Prostate gland (tissue), 2 donors: ENCODE measurements around the gene SELE. TPM values are rescaled to one million over a fixed set of nuclear protein-coding genes. Genes with fewer than 3 reads are reported as not detected.

Source experiments
- DNase-seq: peaks from one replicate; pipeline ENCODE4 v3.0.0-alpha.2; 2019; ENCODE audit warnings: low spot score
- H3K27ac ChIP-seq, 2 donors: fragments of 200-600 bp; sonication (generic); 2 replicates each; pipeline ENCODE4 v1.5.1; 2017 to 2019
- H3K27me3 ChIP-seq: fragments of 200-600 bp; sonication (generic); replicated peaks from 2 replicates; pipeline ENCODE4 v1.5.1; 2019; ENCODE audit not compliant: insufficient read depth
- H3K36me3 ChIP-seq, 2 donors: fragments of 200-600 bp; sonication (generic); 1 replicate in 1 of 2; 2 replicates in 1 of 2; pipeline versions ENCODE4 v1.5.1 to v1.8.1; 2017 to 2019
- H3K4me1 ChIP-seq: fragments of 200-600 bp; sonication (generic); replicated peaks from 2 replicates; pipeline ENCODE4 v1.5.1; 2019
- H3K4me3 ChIP-seq, 2 donors: fragments of 200-600 bp; sonication (generic); 2 replicates each; pipeline ENCODE4 v1.5.1; 2017 to 2019
- H3K9me3 ChIP-seq: fragments of 200-600 bp; sonication (generic); 2 replicates; pipeline ENCODE4 v1.5.1; 2017
- CTCF ChIP-seq, 4 experiments: fragments of 200-600 bp in 2 of 4; fragments of 450-650 bp in 2 of 4; sonication (generic) in 2 of 4; IDR thresholded peaks; 1 replicate in 3 of 4; 2 replicates in 1 of 4; pipeline ENCODE4 v1.5.1; 2016 to 2019; ENCODE audit warnings: antibody characterized with exemption in 4 of 4, mild to moderate bottlenecking in 2 of 4, moderate library complexity in 2 of 4
- POLR2A ChIP-seq: fragments of 450-650 bp; IDR thresholded peaks from one replicate; pipeline ENCODE4 v1.6.1; 2016; ENCODE audit warnings: antibody characterized with exemption, mild to moderate bottlenecking
- POLR2AphosphoS5 ChIP-seq: sonication (generic); formaldehyde crosslinking; IDR thresholded peaks from one replicate; pipeline ENCODE4 v1.6.1; 2017; ENCODE audit warnings: antibody characterized with exemption
- WGBS: methylation state at CpG from one replicate; pipeline ENCODE4 v1.1.5; 2018; 5-methylcytosine and 5-hydroxymethylcytosine counted together
- intact Hi-C: fragments of 100-400 bp; cut with DNase I; formaldehyde crosslinking; loops from one replicate; pipeline ENCODE4 v1.14.2; 2022
- total RNA-seq, 2 donors: library from RNA; depleted of rRNA; stranded (reverse); fragments of >200 nt; gene quantifications; one replicate each; pipeline ENCODE4 v1.1.0, GENCODE V29; 2016

The SELE gene
- total RNA-seq, 2 donors from 2014 or later = 1.7 to 3.0 TPM

GRCh38 chr1:169696273-169697100 lies 37.4 kb downstream of the SELE start:
- WGBS = 65% methylated on average over 3 of the region's 3 CpGs
- Histone ChIP-seq H3K4me3 (no peak overlapping the region), H3K4me1 (no peaks in the 10 kb centered on the region), H3K27me3 (no peaks in the 10 kb centered on the region), H3K36me3 (no peaks in the 10 kb centered on the region), H3K27ac (no peak overlapping the region), H3K9me3 (no peaks in the 10 kb centered on the region)
- no peak for DNase-seq
- TF ChIP-seq POLR2AphosphoS5 (no peak), CTCF (IDR thresholded peaks at IDR 0.05) (no peak), POLR2A (no peak)
- intact Hi-C loops = no loop called here

- Histone ChIP-seq H3K36me3 (no peaks in the 10 kb centered on the region), H3K27ac (no peak overlapping the region), H3K27me3 (no peaks in the 10 kb centered on the region), H3K4me3 (no peak overlapping the region), H3K4me1 (no peaks in the 10 kb centered on the region), H3K9me3 (no peaks in the 10 kb centered on the region)
- TF ChIP-seq POLR2A = no peak
- TF ChIP-seq CTCF (IDR thresholded peaks at IDR 0.05) = no peak
- TF ChIP-seq POLR2AphosphoS5 = no peak
- DNase-seq = no peak
- intact Hi-C loops = no loop called here
- WGBS = 45% methylated on average over 5 of the region's 5 CpGs
These were observed 39.4 kb downstream of the SELE start for GRCh38 chr1:169694304-169695075.

GRCh38 chr1:169692756-169693460 lies 41.0 kb downstream of the SELE start:
- WGBS = 88% methylated on average over 4 of the region's 4 CpGs
- Histone ChIP-seq H3K27ac (no peak overlapping the region), H3K9me3 (no peaks in the 10 kb centered on the region), H3K27me3 (no peaks in the 10 kb centered on the region), H3K4me1 (no peaks in the 10 kb centered on the region), H3K4me3 (no peak overlapping the region), H3K36me3 (no peaks in the 10 kb centered on the region)
- TF ChIP-seq POLR2A (no peak), CTCF (IDR thresholded peaks at IDR 0.05) (no peak), POLR2AphosphoS5 (no peak)
- DNase-seq = no peak
- intact Hi-C loops = no loop called here

- intact Hi-C loops = no loop called here
- TF ChIP-seq POLR2A (no peak), CTCF (IDR thresholded peaks at IDR 0.05) (no peak), POLR2AphosphoS5 (no peak)
- H3K4me3 ChIP-seq = no peak overlapping the region
- no peaks in the 10 kb centered on the region for H3K4me1 ChIP-seq
- H3K27ac ChIP-seq = no peak overlapping the region
- no peaks in the 10 kb centered on the region for H3K9me3 ChIP-seq
- no peaks in the 10 kb centered on the region for H3K27me3 ChIP-seq
- no peaks in the 10 kb centered on the region for H3K36me3 ChIP-seq
- no peak for DNase-seq
These were observed 43.4 kb downstream of the SELE start for GRCh38 chr1:169690489-169690888.
